GM10266 (cell line): Measurements from ENCODE around the gene FBXO40.

Experiments used
- DNase-seq: peaks from one replicate; pipeline ENCODE4 v3.0.0; 2012; ENCODE audit errors: extremely low spot score
- TF ChIP-seq, protein P1 (sequence below): IDR thresholded peaks from 2 replicates; pipeline ENCODE4 v1.5.1; 2012; ENCODE audit warnings: mild to moderate bottlenecking, low read depth; ENCODE audit not compliant: control insufficient read depth, insufficient read depth; ENCODE audit errors: missing control alignments

The FBXO40 gene

DNA sequence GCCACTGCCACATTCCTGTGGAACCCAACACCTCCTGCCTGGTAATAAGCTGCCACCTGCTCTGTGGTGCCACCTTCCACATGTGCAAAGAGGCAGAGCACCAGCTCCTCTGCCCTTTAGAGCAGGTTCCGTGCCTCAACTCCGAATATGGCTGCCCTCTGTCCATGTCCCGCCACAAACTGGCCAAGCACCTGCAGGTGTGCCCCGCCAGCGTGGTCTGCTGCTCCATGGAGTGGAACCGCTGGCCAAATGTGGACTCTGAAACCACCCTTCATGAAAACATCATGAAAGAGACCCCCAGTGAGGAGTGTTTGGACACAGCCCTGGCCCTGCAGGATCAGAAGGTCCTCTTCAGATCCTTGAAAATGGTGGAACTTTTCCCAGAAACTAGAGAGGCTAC lies 28.3 kb downstream of the FBXO40 start:
- TF ChIP-seq, protein P1, sequence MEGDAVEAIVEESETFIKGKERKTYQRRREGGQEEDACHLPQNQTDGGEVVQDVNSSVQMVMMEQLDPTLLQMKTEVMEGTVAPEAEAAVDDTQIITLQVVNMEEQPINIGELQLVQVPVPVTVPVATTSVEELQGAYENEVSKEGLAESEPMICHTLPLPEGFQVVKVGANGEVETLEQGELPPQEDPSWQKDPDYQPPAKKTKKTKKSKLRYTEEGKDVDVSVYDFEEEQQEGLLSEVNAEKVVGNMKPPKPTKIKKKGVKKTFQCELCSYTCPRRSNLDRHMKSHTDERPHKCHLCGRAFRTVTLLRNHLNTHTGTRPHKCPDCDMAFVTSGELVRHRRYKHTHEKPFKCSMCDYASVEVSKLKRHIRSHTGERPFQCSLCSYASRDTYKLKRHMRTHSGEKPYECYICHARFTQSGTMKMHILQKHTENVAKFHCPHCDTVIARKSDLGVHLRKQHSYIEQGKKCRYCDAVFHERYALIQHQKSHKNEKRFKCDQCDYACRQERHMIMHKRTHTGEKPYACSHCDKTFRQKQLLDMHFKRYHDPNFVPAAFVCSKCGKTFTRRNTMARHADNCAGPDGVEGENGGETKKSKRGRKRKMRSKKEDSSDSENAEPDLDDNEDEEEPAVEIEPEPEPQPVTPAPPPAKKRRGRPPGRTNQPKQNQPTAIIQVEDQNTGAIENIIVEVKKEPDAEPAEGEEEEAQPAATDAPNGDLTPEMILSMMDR = no peak
- DNase-seq = no peak

- DNase-seq = no peak
- TF ChIP-seq, protein P1 = no peak
These were observed 31.1 kb downstream of the FBXO40 start for GRCh38 chr3:121624147-121624899.

GRCh38 chr3:121626495-121626894 lies 33.3 kb downstream of the FBXO40 start:
- DNase-seq = no peak
- TF ChIP-seq, protein P1 = no peak

DNA sequence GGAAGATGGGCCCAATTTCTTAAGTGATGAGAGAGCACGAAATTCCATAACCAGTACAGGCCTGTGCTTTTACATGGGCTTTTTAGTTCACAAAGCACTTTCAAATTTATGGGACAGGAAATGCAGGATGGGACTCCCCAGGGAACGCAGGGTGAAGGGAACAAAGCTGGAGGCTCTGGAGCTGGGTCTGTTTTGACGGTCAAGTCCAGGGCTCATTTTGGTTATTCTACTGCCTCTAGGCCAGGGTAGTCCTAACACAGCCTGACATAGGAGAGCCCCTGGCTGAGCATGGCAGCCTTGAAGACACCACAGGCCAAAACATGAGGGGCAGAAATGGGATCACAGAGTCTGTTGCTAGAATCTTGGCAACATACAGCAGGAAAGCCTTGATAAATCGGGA lies 34.0 kb downstream of the FBXO40 start:
- DNase-seq = no peak
- TF ChIP-seq, protein P1 = no peak

DNA sequence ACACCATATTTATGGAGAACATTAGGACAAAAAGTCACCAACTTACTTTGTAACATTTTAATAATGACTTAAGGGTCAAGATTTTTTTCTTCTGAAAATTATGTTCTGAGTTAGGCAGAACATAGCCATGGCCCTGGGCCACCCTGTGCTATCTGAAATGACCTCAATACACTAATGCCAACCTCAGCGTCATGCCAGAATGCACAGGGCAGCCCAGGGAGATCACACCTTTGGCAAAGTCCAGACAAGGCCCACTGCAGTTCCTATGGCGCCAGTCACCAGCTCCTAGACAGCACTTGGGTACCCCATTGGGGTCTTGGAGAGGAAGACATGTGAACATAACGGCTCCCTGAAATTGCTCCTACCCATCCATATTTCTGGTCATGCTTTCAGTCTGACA lies 34.4 kb downstream of the FBXO40 start:
- TF ChIP-seq, protein P1 = no peak
- no peak for DNase-seq

GRCh38 chr3:121629601-121630000 lies 36.4 kb downstream of the FBXO40 start:
- TF ChIP-seq, protein P1 = no peak
- no peak for DNase-seq

GRCh38 chr3:121630355-121630754 lies 37.2 kb downstream of the FBXO40 start:
- DNase-seq = no peak
- TF ChIP-seq, protein P1 = no peak
